Esophagus (tissue), 2 donors: ENCODE measurements around the gene C1orf116. TPM values are rescaled to one million over a fixed set of nuclear protein-coding genes. Genes with fewer than 3 reads are reported as not detected.

ENCODE experiments used
- H3K27ac ChIP-seq, 2 donors: one replicate each; pipeline ENCODE4 v1.5.1; 2013; ENCODE audit warnings: low read depth in 2 of 2, mild to moderate bottlenecking in 2 of 2, inconsistent platforms in 1 of 2, low read length in 1 of 2, moderate library complexity in 1 of 2
- H3K27me3 ChIP-seq, 2 donors: one replicate each; pipeline ENCODE4 v1.6.1; 2013; ENCODE audit warnings: low read length in 2 of 2, control low read depth in 1 of 2, mild to moderate bottlenecking in 1 of 2; ENCODE audit not compliant: insufficient read depth in 2 of 2, control insufficient read depth in 1 of 2
- H3K36me3 ChIP-seq, 2 donors: one replicate each; pipeline ENCODE4 v1.6.1; 2013; ENCODE audit warnings: low read length in 1 of 2; ENCODE audit not compliant: control insufficient read depth in 2 of 2, insufficient read depth in 2 of 2
- H3K4me1 ChIP-seq, 2 donors: one replicate each; pipeline ENCODE4 v1.6.1; 2013; ENCODE audit warnings: low read length in 1 of 2; ENCODE audit not compliant: control insufficient read depth in 2 of 2, insufficient read depth in 2 of 2
- H3K4me3 ChIP-seq, 2 donors: one replicate each; pipeline ENCODE4 v1.5.1; 2013; ENCODE audit warnings: low read length in 2 of 2, mild to moderate bottlenecking in 2 of 2, low read depth in 1 of 2, moderate library complexity in 1 of 2
- H3K9me3 ChIP-seq, 2 donors: one replicate each; pipeline ENCODE4 v1.6.1; 2013; ENCODE audit warnings: mild to moderate bottlenecking in 2 of 2, low read depth in 1 of 2, low read length in 1 of 2, moderate library complexity in 1 of 2; ENCODE audit not compliant: control insufficient read depth in 2 of 2, insufficient read depth in 1 of 2
- WGBS, 2 donors: extraction: QIAGEN DNeasy Blood & Tissue Kit; methylation state at CpG; one replicate each; pipeline ENCODE4 v1.1.7; 2013; 5-methylcytosine and 5-hydroxymethylcytosine counted together
- polyA plus RNA-seq, 2 donors: library from polyadenylated mRNA; stranded (reverse); fragments of 200-250 nt; gene quantifications; one replicate each; pipeline ENCODE4 v1.2.3, GENCODE V29; 2013
- donor health status: healthy with polysubstance abuse.
- donor health status: Bipolar disorder and iron deficiency.

The C1orf116 gene
- polyA plus RNA-seq, 2 donors: 72.9 to 85.8 TPM

DNA sequence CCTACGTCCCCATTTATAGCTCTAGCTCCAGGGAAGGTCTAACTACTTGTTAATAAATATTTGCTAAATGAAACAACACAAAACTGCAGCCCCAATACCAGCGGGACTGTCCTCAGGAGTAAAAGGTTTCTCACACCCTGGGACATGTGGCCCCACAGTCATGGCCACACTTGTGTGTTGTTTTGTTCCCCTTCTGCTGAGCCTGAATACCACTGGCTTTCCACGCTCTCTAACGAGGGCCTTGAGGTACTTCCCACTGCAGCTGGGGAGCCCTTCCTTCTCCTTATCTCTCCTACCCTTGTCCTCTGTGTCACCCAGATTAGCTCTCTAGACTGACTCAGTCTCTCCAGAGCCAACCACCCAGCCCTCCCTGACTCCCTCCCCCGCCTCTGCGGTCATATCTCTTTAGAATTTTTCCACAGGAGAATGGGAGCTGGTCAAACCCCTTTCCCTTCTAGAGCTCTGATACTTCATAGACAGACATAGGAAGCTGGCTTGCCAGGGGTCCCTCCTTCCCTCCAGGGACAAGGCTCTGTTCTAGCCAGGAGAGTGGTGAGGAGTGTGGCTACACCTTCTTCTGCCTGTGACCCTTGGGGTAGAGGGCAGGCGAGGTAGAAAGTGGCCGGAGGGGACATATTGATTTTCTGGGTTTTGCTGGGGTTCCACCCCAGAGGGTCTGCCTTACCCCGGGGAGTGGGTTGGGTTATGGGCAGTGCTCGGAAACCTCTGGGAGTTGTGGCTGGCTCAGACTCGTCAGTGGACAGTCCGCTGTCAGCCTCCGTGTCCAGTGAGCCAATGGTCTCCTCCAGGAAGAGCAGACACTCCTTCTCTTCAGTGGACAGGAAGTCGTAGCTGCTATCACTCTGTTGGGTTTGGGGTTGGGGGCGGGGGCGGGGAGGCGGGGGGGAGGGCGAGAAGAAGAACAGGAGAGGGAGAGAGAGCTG lies 8.1 kb downstream of the C1orf116 start:
- no peaks in the 10 kb centered on the region for H3K9me3 ChIP-seq
- WGBS, 2 donors: 46 to 60% methylated on average over 17 to 18 of the region's 18 CpGs
- peaks cover 2 to 17% of the 10 kb centered on the region in 2 donors for H3K4me1 ChIP-seq
- peak overlapping the region; percentile 94 to 98 for H3K27ac ChIP-seq
- H3K27me3 ChIP-seq: no peaks in the 10 kb centered on the region
- H3K36me3 ChIP-seq: peaks cover 0 to 15% of the 10 kb centered on the region in 2 donors
- H3K4me3 ChIP-seq: no peak overlapping the region

DNA sequence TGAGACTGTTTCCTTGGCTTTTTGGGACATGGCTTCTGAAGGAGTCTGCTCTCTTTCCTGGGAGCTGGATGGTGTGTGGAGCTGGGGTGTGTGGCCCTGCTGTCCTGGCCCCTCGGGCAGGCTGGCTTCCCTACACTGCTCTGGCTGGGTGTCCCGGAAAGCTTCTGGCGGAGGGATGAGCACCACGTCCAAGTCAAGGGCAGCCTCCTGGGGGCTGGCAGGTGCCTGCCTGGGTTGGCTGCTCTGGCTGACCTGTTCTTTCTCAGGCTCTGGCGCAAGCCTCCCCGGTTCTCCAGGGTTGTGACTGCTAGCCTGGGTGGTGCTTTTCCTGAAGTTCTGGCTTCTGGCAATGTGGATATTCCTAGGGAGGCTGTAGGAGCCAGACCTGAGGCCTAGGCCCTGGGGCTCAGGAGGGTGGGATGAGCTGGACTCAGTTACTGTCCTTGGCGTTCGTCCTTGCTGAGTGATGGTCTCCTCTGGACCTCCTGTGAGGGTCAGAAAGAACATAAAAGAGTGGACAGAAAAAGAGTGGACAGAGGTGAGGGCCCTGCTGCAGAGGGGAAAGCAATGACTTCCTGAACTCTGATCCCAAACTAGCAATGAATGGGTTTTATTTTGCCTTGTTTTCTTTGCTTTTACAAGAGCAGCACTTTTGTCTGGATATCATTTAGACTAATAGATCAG lies 9.4 kb downstream of the C1orf116 start:
- Histone ChIP-seq H3K4me1 (peaks cover 2 to 24% of the 10 kb centered on the region in 2 donors), H3K27me3 (no peaks in the 10 kb centered on the region), H3K9me3 (no peaks in the 10 kb centered on the region), H3K27ac (peak overlapping the region; percentile 94 to 98), H3K36me3 (peaks cover 0 to 15% of the 10 kb centered on the region in 2 donors), H3K4me3 (no peak overlapping the region)
- WGBS, 2 donors: 52 to 71% methylated on average over 8 of the region's 8 CpGs

DNA sequence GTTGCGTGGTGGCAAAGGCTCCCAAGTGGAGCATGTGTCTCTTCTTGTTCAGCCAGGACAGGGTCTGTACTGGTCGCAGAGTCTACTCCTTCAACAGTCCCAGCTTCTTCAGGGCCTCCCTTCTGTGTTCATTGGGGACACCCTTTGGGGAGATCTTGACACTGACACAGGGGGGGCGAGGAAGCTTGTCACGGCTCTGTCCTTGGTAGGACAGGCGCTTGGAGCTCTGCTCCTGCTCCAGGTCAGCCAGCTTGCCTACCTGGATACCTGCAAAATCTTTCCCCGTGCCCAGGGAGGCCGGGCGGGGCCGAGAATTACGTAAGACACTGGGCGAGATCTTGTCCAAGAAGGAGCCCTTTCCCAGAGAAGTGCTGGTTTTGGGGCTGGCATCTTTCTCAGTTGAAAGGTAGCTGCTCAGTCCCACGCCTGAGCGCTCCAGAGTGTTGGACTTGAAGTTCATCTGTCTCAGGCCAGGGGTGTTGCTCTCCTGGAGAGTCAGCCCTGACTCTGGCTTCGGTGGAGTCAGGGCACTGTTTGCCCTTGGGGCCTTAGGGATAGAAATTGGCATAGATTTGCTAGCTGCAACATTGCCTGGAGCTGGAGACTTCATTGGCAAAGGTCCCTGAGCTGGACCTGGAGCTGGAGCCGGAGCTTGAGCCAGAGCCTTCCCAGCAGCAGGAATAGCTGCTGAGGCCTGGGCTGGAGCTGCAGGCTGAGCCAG lies 10.5 kb downstream of the C1orf116 start:
- 58% methylated on average over 15 of the region's 15 CpGs for WGBS, 2 donors
- Histone ChIP-seq H3K27ac (peak overlapping the region; percentile 94 to 98), H3K9me3 (no peaks in the 10 kb centered on the region), H3K4me1 (peaks cover 2 to 24% of the 10 kb centered on the region in 2 donors), H3K4me3 (no peak overlapping the region), H3K27me3 (no peaks in the 10 kb centered on the region), H3K36me3 (peaks cover 0 to 15% of the 10 kb centered on the region in 2 donors)

DNA sequence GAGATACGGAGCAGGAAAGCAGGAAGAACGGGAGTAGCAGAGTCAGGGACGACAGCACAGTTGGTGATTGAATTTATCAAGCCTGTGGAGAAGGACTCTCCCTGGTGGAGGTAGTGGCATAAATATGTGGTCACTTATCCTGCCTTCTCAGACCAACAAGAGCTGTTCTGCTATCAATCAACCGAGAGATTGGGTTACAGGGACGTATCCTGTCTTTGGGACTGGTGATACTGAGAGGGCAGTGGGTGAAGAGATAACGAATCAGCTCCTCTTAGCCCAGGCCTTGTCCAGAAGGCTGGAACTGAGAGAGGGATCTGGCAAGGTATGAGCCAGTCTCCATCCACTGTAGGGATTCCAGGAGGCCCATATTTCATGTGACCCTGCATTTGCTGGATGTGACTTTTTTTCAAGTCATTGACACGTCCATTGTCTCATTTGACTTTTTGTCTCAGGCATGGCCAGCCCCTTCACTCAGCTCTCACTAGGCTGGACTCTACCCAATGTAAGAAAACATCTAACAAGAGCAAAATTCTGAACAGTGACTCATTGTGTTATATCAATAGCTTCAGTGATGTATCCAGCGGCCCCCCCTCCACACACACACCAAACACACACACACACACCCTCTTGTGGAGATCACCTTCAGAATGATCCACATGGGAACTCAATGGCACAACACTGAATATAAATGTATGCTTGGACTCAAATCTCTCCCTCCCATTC lies 11.3 kb downstream of the C1orf116 start:
- Histone ChIP-seq H3K4me3 (no peak overlapping the region), H3K36me3 (peaks cover 0 to 15% of the 10 kb centered on the region in 2 donors), H3K27me3 (no peaks in the 10 kb centered on the region), H3K27ac (peak overlapping the region; percentile 94 to 98), H3K4me1 (peaks cover 2 to 24% of the 10 kb centered on the region in 2 donors), H3K9me3 (no peaks in the 10 kb centered on the region)
- WGBS, 2 donors: 61 to 68% methylated on average over 8 of the region's 8 CpGs

DNA sequence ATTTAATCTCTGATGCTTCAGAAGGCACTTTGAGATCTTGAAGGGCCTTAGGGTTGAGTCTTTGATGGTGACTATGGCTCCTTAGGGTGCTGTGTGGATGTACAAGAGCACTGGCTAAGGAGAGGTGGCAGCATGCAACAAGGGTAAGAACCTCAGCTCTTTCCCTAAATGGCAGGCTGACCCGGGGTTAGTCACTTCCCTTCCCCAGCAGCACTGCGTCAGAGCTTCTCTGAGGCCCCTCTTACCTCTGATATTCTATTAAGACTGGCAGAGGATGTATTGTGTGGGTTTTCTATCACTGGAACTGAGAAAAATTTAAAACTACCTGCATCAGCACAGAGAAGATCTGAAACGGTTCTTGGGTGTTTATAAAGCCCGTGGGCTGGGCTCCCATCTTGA lies 11.8 kb downstream of the C1orf116 start:
- no peaks in the 10 kb centered on the region for H3K27me3 ChIP-seq
- H3K9me3 ChIP-seq: no peaks in the 10 kb centered on the region
- H3K36me3 ChIP-seq: peaks cover 0 to 15% of the 10 kb centered on the region in 2 donors
- 56 to 58% methylated on average over 4 of the region's 4 CpGs for WGBS, 2 donors
- peaks cover 2 to 24% of the 10 kb centered on the region in 2 donors for H3K4me1 ChIP-seq
- peak overlapping the region; percentile 94 to 98 for H3K27ac ChIP-seq
- no peak overlapping the region for H3K4me3 ChIP-seq

DNA sequence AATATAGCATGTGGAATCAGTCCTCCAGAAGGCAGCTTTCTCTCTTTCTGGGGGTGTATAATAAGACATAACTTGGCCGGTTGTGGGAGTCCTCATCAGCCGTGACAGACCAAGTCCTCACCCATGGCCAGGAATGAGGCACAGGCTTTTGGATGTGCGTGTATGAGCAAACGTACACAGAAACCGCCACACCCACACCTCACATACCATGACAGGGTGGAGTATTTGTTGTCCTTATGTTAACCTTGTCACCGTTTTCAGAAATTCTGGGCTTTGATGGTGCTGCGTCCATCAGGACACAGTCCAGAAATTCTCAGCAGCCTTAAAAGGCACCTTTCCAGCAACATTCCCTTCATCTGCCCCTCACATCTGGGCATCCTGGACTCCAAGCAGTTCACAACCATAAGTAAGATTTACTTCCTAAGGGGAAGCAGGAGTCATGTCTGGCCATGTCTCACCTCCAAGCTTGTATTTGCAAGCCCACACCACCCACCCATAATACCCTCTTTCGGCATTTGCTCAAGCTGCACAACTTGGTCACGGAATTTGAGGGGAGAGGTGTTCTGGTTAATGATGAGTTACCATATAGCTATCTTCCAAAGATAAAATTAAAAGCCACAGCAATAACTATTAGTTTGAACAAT lies 12.4 kb downstream of the C1orf116 start:
- Histone ChIP-seq H3K4me1 (peaks cover 2 to 24% of the 10 kb centered on the region in 2 donors), H3K9me3 (no peaks in the 10 kb centered on the region), H3K4me3 (no peak overlapping the region), H3K36me3 (peaks cover 0 to 15% of the 10 kb centered on the region in 2 donors), H3K27ac (peak overlapping the region; percentile 94 to 98), H3K27me3 (no peaks in the 10 kb centered on the region)
- WGBS, 2 donors: 46 to 57% methylated on average over 9 of the region's 9 CpGs

DNA sequence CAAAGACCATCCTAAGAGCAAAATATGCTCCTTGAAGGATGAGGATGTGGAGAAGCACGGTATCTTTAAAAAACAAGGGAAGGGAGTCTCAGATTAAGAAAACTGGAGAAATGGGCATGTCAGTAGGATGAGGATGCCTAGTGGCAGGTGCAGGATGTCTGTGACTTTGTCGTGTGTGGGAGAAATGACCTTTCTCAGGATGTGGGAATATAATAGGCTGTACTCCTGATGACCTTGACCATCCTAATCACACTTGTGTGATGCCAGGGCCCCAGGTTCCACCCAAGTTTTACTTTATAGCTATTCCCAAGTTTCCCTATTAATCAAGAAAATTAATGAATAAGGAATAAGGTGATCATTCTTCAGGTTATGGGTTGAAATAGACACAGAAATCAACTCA lies 12.9 kb downstream of the C1orf116 start:
- H3K36me3 ChIP-seq: peaks cover 0 to 13% of the 10 kb centered on the region in 2 donors
- peak overlapping the region; percentile 87 to 90 for H3K27ac ChIP-seq
- H3K9me3 ChIP-seq: no peaks in the 10 kb centered on the region
- H3K4me1 ChIP-seq: peaks cover 2 to 21% of the 10 kb centered on the region in 2 donors
- no peak overlapping the region for H3K4me3 ChIP-seq
- 40 to 60% methylated on average over 2 of the region's 2 CpGs for WGBS, 2 donors
- no peaks in the 10 kb centered on the region for H3K27me3 ChIP-seq

DNA sequence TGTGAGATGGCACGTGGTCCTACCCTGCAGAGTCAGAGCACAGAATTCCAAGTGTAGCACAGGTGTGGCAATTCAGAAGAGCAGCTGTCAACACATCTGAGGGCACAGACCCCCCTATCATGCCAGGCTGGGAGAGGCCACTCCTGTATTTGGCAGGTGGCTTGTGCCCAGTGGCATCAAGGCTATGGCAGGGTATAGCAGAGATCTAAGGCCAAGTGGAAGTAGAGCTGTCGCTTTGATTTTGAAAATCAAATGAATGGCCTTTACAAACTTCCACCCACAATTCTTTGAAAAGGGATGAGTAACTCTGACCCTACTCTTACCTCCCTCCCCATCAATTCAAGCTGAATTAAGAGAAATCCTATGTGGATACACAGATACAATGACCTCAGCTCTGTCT lies 13.4 kb downstream of the C1orf116 start:
- Histone ChIP-seq H3K27ac (peak overlapping the region; percentile 90 to 95), H3K4me1 (peaks cover 2 to 19% of the 10 kb centered on the region in 2 donors), H3K36me3 (peaks cover 0 to 13% of the 10 kb centered on the region in 2 donors), H3K27me3 (no peaks in the 10 kb centered on the region), H3K9me3 (no peaks in the 10 kb centered on the region), H3K4me3 (no peak overlapping the region)
- 68% methylated on average over 2 of the region's 2 CpGs for WGBS, 2 donors
